Spleen (tissue), 11 donors: ENCODE data around the gene NFATC2. TPM values are rescaled to one million over a fixed set of nuclear protein-coding genes. Genes with fewer than 3 reads are reported as not detected.

Experiments
- DNase-seq: peaks from one replicate; pipeline ENCODE4 v3.0.0-alpha.2; 2020
- H3K27ac ChIP-seq, 8 donors: fragments of 200-600 bp; sonication (generic) in 7 of 8; 1 replicate in 4 of 8; 2 replicates in 4 of 8; pipeline versions ENCODE4 v1.5.0 to v1.8.0; 2016 to 2021; ENCODE audit warnings: inconsistent platforms in 4 of 8, mild to moderate bottlenecking in 4 of 8, moderate library complexity in 1 of 8
- H3K27me3 ChIP-seq, 7 donors: fragments of 200-600 bp; sonication (generic) in 6 of 7; replicated peaks in 1 of 7; 1 replicate in 4 of 7; 2 replicates in 3 of 7; pipeline versions ENCODE4 v1.5.0 to v1.8.0; 2016 to 2021; ENCODE audit warnings: inconsistent platforms in 3 of 7, mild to moderate bottlenecking in 1 of 7
- H3K36me3 ChIP-seq, 6 donors: fragments of 200-600 bp; sonication (generic) in 5 of 6; 1 replicate in 4 of 6; 2 replicates in 2 of 6; pipeline versions ENCODE4 v1.5.0 to v1.8.0; 2016 to 2021; ENCODE audit warnings: inconsistent platforms in 2 of 6
- H3K4me1 ChIP-seq, 6 donors: fragments of 200-600 bp; sonication (generic) in 5 of 6; 1 replicate in 3 of 6; 2 replicates in 3 of 6; pipeline versions ENCODE4 v1.5.0 to v1.8.0; 2016 to 2021; ENCODE audit warnings: inconsistent platforms in 3 of 6
- H3K4me3 ChIP-seq, 8 donors: fragments of 200-600 bp; sonication (generic) in 7 of 8; 1 replicate in 4 of 8; 2 replicates in 4 of 8; pipeline versions ENCODE4 v1.5.0 to v1.8.0; 2016 to 2021; ENCODE audit warnings: inconsistent platforms in 4 of 8, mild to moderate bottlenecking in 4 of 8, moderate library complexity in 2 of 8
- H3K9me3 ChIP-seq, 8 donors: fragments of 200-600 bp; sonication (generic) in 7 of 8; 1 replicate in 4 of 8; 2 replicates in 4 of 8; pipeline versions ENCODE4 v1.5.0 to v1.8.0; 2016 to 2021; ENCODE audit warnings: inconsistent platforms in 4 of 8
- POLR2A ChIP-seq, 3 donors: fragments of 450-650 bp; IDR thresholded peaks; one replicate each; pipeline ENCODE4 v1.5.1; 2017; ENCODE audit warnings: antibody characterized with exemption in 3 of 3, mild to moderate bottlenecking in 1 of 3
- POLR2AphosphoS5 ChIP-seq, 3 donors: sonication (generic); formaldehyde crosslinking; IDR thresholded peaks; one replicate each; pipeline ENCODE4 v1.5.1; 2017; ENCODE audit warnings: antibody characterized with exemption in 3 of 3
- WGBS, 5 donors: extraction: QIAGEN DNeasy Blood & Tissue Kit in 3 of 5; methylation state at CpG; one replicate each; pipeline versions ENCODE4 v1.1.5 to v1.1.7; 2013 to 2018; 5-methylcytosine and 5-hydroxymethylcytosine counted together
- intact Hi-C: fragments of 100-400 bp; cut with DNase I; formaldehyde crosslinking; loops from one replicate; pipeline ENCODE4 v1.15.0; 2023; ENCODE audit warnings: low total_unique reads
- polyA plus RNA-seq, 3 donors: library from polyadenylated mRNA; stranded (reverse); fragments of 200-250 nt; gene quantifications; one replicate each; pipeline ENCODE4 v1.2.1, GENCODE V29; 2013
- total RNA-seq, 7 donors: library from RNA; depleted of rRNA in 3 of 7; stranded (reverse); fragments of >200 nt in 3 of 7; fragmentation: NEBNext Ultra II Directional in 4 of 7; extraction: Animal tissue kit (Norgen Biotek cat#: 25700) in 4 of 7; gene quantifications; one replicate each; pipeline versions ENCODE4 v1.1.0 to v1.2.1, GENCODE V29; 2016 to 2021
- TF ChIP-seq, protein P1 (sequence below), 11 experiments: fragments of 200-600 bp in 7 of 11; fragments of 450-650 bp in 4 of 11; sonication (generic) in 4 of 11; IDR thresholded peaks in 8 of 11; conservative IDR thresholded peaks in 3 of 11; 1 replicate in 7 of 11; 2 replicates in 4 of 11; pipeline versions ENCODE4 v1.4.0 to v1.8.0; 2016 to 2021; ENCODE audit warnings: antibody characterized with exemption in 11 of 11, inconsistent platforms in 4 of 11, mild to moderate bottlenecking in 1 of 11
- donor health status: healthy with polysubstance abuse.
- donor health status: DM: no; HTN: no; CAD: no; lungs with moderate emphysema.
- donor health status: DM: no; HTN: no; CAD: no.
- donor health status: Bipolar disorder and iron deficiency.
- donor health status: healthy.
- donor health status: DM: no; HTN: no; CAD: no.
- donor health status: DM: yes; HTN: yes; CAD: no.

NFATC2 gene
- total and polyA plus RNA-seq, 10 donors, result 6.5 to 42.9 (median 34.5) TPM

GRCh38 chr20:51543422-51543788 lies 886 bp upstream of the NFATC2 start:
- Histone ChIP-seq H3K36me3 (peaks cover 0 to 7% (median 0%) of the 10 kb centered on the region in 6 donors), H3K4me1 (peaks cover 12 to 51% (median 40%) of the 10 kb centered on the region in 6 donors), H3K27me3 (peaks cover 0 to 18% (median 0%) of the 10 kb centered on the region in 7 donors), H3K27ac (peak overlapping the region in 1 of 8 donors; percentile 92), H3K9me3 (peaks cover 0 to under 1% (median 0%) of the 10 kb centered on the region in 8 donors), H3K4me3 (peak overlapping the region in 1 of 8 donors; percentile 75)
- DNase-seq, result no peak
- TF ChIP-seq, protein P1, sequence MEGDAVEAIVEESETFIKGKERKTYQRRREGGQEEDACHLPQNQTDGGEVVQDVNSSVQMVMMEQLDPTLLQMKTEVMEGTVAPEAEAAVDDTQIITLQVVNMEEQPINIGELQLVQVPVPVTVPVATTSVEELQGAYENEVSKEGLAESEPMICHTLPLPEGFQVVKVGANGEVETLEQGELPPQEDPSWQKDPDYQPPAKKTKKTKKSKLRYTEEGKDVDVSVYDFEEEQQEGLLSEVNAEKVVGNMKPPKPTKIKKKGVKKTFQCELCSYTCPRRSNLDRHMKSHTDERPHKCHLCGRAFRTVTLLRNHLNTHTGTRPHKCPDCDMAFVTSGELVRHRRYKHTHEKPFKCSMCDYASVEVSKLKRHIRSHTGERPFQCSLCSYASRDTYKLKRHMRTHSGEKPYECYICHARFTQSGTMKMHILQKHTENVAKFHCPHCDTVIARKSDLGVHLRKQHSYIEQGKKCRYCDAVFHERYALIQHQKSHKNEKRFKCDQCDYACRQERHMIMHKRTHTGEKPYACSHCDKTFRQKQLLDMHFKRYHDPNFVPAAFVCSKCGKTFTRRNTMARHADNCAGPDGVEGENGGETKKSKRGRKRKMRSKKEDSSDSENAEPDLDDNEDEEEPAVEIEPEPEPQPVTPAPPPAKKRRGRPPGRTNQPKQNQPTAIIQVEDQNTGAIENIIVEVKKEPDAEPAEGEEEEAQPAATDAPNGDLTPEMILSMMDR (IDR thresholded peaks at IDR 0.05 in 8 of 11, conservative IDR thresholded peaks at IDR 0.05 in 3 of 11), result no peak
- TF ChIP-seq POLR2A (IDR thresholded peaks at IDR 0.05) (no peak), POLR2AphosphoS5 (IDR thresholded peaks at IDR 0.05) (no peak)
- intact Hi-C loops, result loop anchor here (10.0 kb wide), 1 partner anchor 49 kb away; no protein-coding TSS in a partner anchor
- WGBS, 5 donors, result 60 to 72% (median 68%) methylated on average over 7 of the region's 7 CpGs

DNA sequence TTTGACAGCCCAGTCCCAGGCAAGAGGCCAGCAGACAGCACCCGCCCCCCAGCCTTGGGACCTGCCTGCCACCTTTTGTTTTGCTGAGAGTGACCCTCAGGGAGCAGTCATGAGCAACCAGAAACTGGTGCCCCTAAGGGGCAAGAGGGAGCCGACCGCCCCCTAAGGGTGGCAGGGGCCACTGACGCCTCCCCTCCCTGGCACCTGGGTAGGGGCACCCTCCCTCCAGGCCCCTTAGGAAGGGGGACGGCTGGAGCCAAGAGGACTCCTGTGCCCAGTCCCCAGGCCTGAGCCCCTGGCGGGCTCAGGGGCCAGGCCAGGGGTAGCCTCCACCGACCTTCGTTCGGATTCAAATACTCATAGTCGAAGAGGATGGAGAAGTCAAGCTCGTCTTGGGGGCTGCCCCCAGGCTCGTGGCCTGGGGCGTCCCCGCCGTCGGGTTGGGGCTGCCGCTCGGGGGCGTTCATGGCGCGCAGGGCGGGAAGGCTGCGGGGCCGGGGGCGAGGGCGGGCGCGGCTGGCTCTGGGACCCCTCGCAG lies 417 bp downstream of the NFATC2 start:
- peaks cover 12 to 64% (median 44%) of the 10 kb centered on the region in 6 donors for H3K4me1 ChIP-seq
- intact Hi-C loops, result loop anchor here (10.0 kb wide), 1 partner anchor 47 kb away; no protein-coding TSS in a partner anchor
- peak overlapping the region; percentile 47 to 77 (median 62) for H3K4me3 ChIP-seq
- H3K36me3 ChIP-seq, result peaks cover 0 to 13% (median 1%) of the 10 kb centered on the region in 6 donors
- WGBS, 5 donors, result 2 to 12% (median 4%) methylated on average over 4 to 29 of the region's 29 CpGs
- peaks cover 0 to 18% (median 0%) of the 10 kb centered on the region in 7 donors for H3K27me3 ChIP-seq
- H3K27ac ChIP-seq, result peak overlapping the region; percentile 80 to 93 (median 92)
- TF ChIP-seq POLR2AphosphoS5 (IDR thresholded peaks at IDR 0.05) (peak in 1 of 3 donors; percentile 41), POLR2A (IDR thresholded peaks at IDR 0.05) (no peak)
- TF ChIP-seq, protein P1 (IDR thresholded peaks at IDR 0.05 in 8 of 11, conservative IDR thresholded peaks at IDR 0.05 in 3 of 11), result peak in 10 of 11 experiments; percentile 18 to 64 (median 43)
- peaks cover 0 to 9% (median 0%) of the 10 kb centered on the region in 8 donors for H3K9me3 ChIP-seq
- peak; percentile 89 for DNase-seq

GRCh38 chr20:51541189-51542032 lies 1.1 kb downstream of the NFATC2 start:
- Histone ChIP-seq H3K36me3 (peaks cover 0 to 13% (median 1%) of the 10 kb centered on the region in 6 donors), H3K4me1 (peaks cover 12 to 71% (median 51%) of the 10 kb centered on the region in 6 donors), H3K9me3 (peaks cover 0 to 9% (median 0%) of the 10 kb centered on the region in 8 donors), H3K4me3 (peak overlapping the region; percentile 47 to 77 (median 62)), H3K27me3 (peaks cover 0 to 18% (median 0%) of the 10 kb centered on the region in 7 donors), H3K27ac (peak overlapping the region; percentile 80 to 93 (median 92))
- DNase-seq, result peak; percentile 89
- intact Hi-C loops, result loop anchor here (10.0 kb wide), 1 partner anchor 47 kb away; no protein-coding TSS in a partner anchor
- TF ChIP-seq POLR2AphosphoS5 (IDR thresholded peaks at IDR 0.05) (peak in 2 of 3 donors; percentile 60 to 62), POLR2A (IDR thresholded peaks at IDR 0.05) (no peak)
- TF ChIP-seq, protein P1 (IDR thresholded peaks at IDR 0.05 in 8 of 11, conservative IDR thresholded peaks at IDR 0.05 in 3 of 11), result no peak
- WGBS, 5 donors, result 1 to 8% (median 4%) methylated on average over 11 to 13 of the region's 13 CpGs
